Right ventricle myocardium inferior (tissue), 1 donor: ENCODE results near the gene ITGAE. TPM values are rescaled to one million over a fixed set of nuclear protein-coding genes. Genes with fewer than 3 reads are reported as not detected.
A peak's percentile ranks its signal among the peaks of the same experiment; 100 is the strongest.
"Not testable (repeated sequence)": the region's sequence is repeated elsewhere in the genome, so short reads cannot be mapped to it uniquely, and the experiment has no call there.

ENCODE experiments used
- ATAC-seq: fragments of 200-7000 bp; cut with Tn5 transposase; one replicate; pipeline ENCODE4 v1.9.1; 2020; ENCODE audit warnings: mild to moderate bottlenecking, moderate library complexity
- DNase-seq: peaks from one replicate; pipeline ENCODE4 v3.0.0; 2021; ENCODE audit errors: missing footprints
- intact Hi-C: fragments of 100-400 bp; cut with DNase I; formaldehyde crosslinking; loops from one replicate; pipeline ENCODE4 v1.11.0; 2022
- long read RNA-seq: library from polyadenylated mRNA; unstranded; transcript quantifications from one replicate; pipeline ENCODE4 v2.0.0, GENCODE V29; 2021
- total RNA-seq: library from RNA; stranded (reverse); fragmentation: NEBNext Ultra II Directional; extraction: Animal tissue kit (Norgen Biotek cat#: 25700); gene quantifications from one replicate; pipeline ENCODE4 v1.2.1, GENCODE V29; 2021
- donor health status: DM: no; HTN: yes; CAD: no; lungs with severe emphysema.

ITGAE gene, protein sequence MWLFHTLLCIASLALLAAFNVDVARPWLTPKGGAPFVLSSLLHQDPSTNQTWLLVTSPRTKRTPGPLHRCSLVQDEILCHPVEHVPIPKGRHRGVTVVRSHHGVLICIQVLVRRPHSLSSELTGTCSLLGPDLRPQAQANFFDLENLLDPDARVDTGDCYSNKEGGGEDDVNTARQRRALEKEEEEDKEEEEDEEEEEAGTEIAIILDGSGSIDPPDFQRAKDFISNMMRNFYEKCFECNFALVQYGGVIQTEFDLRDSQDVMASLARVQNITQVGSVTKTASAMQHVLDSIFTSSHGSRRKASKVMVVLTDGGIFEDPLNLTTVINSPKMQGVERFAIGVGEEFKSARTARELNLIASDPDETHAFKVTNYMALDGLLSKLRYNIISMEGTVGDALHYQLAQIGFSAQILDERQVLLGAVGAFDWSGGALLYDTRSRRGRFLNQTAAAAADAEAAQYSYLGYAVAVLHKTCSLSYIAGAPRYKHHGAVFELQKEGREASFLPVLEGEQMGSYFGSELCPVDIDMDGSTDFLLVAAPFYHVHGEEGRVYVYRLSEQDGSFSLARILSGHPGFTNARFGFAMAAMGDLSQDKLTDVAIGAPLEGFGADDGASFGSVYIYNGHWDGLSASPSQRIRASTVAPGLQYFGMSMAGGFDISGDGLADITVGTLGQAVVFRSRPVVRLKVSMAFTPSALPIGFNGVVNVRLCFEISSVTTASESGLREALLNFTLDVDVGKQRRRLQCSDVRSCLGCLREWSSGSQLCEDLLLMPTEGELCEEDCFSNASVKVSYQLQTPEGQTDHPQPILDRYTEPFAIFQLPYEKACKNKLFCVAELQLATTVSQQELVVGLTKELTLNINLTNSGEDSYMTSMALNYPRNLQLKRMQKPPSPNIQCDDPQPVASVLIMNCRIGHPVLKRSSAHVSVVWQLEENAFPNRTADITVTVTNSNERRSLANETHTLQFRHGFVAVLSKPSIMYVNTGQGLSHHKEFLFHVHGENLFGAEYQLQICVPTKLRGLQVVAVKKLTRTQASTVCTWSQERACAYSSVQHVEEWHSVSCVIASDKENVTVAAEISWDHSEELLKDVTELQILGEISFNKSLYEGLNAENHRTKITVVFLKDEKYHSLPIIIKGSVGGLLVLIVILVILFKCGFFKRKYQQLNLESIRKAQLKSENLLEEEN
- total RNA-seq = 17.6 TPM
- long read RNA-seq, transcript ITGAE-207 (4 exons, 672 nt) = major isoform, 9 of 10 reads
- long read RNA-seq, partial matches to known transcripts = 1 of 10 reads
- long read RNA-seq, other reads (novel, unspliced or antisense) = 0 of 10 reads

DNA sequence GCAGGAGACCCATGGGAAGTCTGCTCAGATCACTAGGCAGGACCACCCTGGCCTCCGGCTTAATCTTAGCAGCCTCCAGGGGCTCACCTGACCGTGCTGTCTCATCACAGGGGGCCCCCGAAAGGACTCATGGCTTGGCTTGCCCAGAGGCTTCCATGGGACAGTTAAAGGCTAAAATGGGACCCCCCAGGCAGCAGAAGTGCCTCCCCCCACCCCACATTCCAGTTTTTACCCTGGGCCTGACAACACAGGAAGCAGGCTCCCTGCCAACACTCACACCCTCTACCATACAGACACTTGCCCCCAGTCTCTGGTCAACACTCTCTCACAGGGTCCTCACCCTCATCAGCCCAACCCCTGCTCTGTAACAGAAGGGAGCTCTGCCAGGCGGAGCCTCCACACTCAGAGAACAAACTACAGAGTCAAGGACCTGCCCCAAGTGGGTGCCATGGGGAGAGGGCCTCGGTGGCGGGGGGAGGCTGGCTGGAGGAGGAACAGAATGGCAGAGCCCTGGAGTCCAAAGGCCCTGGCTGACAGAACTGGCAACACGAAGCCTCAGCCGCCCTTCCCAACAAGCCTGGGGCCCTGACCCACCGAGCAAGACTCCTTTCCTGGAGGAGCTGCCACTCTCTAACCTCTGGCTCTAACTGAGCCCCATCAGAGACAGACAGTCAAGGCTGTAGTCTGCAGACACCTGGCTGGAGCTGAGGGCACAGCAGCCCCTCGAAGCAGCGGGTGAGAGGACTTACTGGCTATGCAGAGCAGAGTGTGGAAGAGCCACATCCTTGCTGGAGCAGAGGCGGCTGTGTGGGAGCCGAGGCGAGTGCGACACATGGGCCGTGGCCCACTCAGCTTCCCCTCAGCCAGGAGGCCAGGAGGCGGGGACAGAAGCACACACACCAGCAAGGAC, at the start of gene ITGAE:
TSS of gene ITGAE (minus strand) at position 827 of the 910 bp plus-strand sequence. CDS start at position 783, 44 bp downstream.
- intact Hi-C loops = no loop called here
- no peak for ATAC-seq
- no peak for DNase-seq

DNA sequence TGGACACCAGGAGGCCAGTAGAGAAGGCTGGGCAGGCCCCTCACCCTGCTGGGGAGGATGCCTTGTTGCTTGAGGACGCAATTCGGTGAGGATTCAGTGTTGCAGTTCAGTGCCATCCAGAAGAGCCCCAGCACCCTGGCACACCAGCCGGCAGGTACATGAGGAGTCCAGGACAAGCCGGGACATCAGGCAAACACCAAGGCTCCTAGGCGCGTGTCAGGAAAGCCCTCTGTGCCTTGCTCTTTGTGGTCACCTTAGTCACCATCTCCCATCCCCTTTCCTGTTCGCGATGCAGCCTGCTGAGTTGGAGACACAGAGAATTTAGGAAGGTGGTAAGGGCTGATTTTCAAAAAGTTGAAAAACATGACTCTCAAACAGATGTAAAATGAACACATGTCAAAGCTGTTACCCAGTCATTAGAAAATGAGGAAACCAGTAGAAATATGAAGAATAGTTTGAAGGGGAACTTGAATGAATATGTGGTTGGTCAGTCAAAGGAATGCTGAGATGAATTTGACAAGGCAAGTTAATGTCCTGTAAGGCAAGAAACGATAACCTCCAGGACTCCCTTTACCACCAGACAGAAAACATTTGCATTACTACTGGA, 47.3 kb upstream of the ITGAE start:
- DNase-seq (no peak), ATAC-seq (no peak)
- intact Hi-C loops = loop anchor here (5.0 kb wide), 1 partner anchor 111 kb away; no protein-coding TSS in a partner anchor

GRCh38 chr17:3847165-3847670, 46.2 kb upstream of the ITGAE start:
- intact Hi-C loops = loop anchor here (5.0 kb wide), 1 partner anchor 110 kb away; no protein-coding TSS in a partner anchor

GRCh38 chr17:3846437-3847164, 45.6 kb upstream of the ITGAE start:
- no peak for ATAC-seq
- no peak for DNase-seq
- intact Hi-C loops = loop anchor here (5.0 kb wide), 1 partner anchor 109 kb away; no protein-coding TSS in a partner anchor

More at GRCh38 chr17:3847165-3847670, 46.2 kb upstream of the ITGAE start:
- DNase-seq (no peak), ATAC-seq (no peak)

DNA sequence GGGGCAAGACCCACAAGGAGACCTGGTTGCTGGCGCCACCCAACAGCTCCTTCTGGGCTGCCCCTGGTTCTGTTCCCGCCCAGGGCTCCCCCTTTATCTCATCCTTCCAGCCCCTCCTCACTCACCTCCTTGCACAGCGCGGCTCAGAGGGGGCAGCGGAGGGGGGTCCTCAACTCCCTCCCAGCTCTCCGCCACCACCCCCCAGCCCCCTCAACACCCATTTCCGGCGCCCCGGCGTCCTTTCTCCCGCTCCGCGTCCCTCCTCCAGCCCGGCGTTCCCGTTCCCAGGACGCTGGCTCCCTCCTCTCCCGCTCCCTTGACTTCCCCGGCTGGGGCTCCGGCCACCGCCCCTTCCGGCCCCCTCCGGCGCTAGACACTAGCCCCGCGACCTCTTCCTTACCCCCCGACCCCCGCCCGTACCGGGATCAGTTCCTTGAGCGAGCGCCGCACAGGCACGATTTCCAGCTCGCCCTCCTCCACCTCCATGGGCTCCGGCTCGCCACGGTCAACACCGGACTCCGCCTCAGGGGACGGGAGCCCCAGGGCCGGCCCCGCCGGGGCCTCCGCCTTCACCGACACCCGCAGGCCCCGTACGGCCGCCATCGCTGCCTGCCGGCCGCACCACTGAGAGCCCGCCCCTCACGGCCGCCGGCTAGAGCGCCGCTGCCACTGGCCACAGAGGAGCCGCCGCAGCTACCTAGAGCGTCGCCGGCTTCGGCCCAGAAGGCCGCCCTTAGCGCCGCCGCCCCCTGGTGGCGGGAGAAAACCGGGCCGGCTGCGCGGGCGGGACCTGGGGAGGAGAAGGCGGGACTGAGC, 44.8 kb upstream of the ITGAE start, which contains the start of gene NCBP3:
TSS of gene NCBP3 (minus strand) at position 626 of the 816 bp plus-strand sequence. CDS start at position 603, 23 bp downstream.
- ATAC-seq = peak; percentile 99
- DNase-seq = peak; percentile 97
- intact Hi-C loops = loop anchor here (5.0 kb wide), 1 partner anchor 109 kb away; no protein-coding TSS in a partner anchor

- intact Hi-C loops = loop anchor here (5.0 kb wide), 1 partner anchor 108 kb away; no protein-coding TSS in a partner anchor
- DNase-seq = no peak
- ATAC-seq = peak; percentile 1
These were observed 44.3 kb upstream of the ITGAE start for GRCh38 chr17:3845291-3845620.

DNA sequence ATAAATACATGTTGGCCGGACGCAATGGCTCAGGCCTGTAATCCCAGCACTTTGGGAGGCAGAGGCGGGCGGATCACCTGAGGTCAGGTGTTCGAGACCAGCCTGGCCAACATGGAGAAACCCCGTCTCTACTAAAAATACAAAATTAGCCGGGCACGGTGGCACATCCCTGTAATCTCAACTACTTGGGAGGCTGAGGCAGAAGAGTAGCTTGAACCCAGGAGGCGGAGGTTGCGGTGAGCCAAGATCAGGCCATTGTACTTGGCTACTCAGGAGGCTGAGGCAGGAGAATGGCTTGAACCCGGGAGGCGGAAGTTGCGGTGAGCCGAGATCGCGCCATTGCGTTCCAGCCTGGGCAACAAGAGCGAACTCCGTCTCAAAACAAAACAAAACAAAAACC, 43.6 kb upstream of the ITGAE start:
- DNase-seq, ATAC-seq, intact Hi-C loops: not testable (repeated sequence)

GRCh38 chr17:3843935-3844516, 43.0 kb upstream of the ITGAE start:
- no peak for ATAC-seq
- intact Hi-C loops = no loop called here
- DNase-seq = no peak

DNA sequence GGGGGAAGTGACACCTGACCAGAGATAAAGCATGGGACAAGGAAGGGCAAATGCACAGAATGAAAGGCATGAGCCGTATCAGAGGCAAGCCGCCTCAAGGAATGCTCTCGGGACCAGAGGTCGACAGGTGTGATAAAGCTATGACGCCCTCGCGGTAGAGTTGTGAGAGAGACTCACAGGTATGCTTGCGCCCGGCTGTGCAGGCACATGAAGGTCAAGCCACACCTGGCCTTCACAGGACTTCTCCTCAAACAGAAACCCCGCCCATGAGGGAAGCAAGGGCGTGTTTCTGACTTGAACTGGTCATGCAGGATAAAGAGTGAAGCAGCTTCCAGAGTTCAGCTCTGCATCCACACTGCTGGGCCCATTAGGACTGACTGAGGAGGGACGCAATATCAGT, 37.2 kb upstream of the ITGAE start:
- ATAC-seq = no peak
- intact Hi-C loops = no loop called here
- no peak for DNase-seq

DNA sequence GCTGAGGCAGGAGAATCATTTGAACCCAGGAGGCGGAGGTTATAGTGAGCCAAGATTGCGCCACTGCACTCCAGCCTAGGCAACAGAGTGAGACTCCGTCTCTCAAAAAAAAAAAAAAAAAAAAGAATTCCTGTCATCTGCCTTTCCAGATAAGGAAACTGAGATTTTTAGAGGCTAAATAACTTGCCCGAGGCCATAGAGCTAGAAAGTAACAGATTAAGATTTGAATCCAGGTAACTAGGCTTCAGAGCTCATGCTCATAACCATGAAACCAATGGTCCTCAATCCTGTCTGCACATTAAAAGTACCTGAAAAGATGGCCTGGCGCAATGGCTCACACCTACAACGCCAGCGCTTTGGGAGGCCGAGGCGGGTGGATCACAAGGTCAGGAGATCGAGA, 35.6 kb upstream of the ITGAE start:
- DNase-seq (no peak), ATAC-seq (no peak)
- intact Hi-C loops = no loop called here

DNA sequence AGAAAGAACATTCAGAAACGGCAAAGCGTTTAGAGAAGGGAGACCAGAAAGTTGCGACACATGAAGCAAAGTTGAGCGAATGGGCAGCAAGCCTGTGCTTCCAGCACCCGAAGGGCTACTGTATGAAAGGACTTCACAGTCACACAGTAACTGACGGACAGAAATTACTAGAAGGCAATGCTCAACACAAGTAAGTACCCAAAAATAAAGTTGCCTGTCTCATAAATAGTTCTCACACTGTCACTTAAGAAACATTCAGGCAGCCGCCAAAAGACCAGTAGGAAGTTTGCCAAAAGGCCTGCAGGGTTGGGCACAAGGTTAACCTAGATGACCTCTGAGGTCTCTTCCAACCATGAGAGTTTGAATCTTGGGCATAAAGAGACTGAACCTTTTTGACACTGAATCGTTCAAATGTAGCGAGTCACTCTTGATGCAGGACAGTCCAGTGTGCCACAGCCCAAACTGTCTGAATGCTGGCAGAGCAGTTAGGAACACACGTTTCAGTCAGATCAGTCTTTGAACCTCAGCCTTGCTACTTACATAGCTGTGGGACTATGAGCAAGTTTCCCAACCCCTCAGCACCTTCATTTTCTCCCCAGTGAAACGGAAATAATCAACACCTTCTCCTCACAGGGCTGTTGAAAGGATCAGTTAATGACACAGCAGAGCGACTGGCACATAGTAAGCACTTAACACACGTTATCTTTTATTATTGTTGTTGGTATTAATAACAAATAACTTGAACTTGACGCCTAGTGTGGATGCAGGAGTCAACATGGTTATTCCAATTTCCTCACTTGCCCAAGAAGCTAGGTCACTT, 34.6 kb upstream of the ITGAE start:
- no peak for DNase-seq
- ATAC-seq = peak; percentile 68

DNA sequence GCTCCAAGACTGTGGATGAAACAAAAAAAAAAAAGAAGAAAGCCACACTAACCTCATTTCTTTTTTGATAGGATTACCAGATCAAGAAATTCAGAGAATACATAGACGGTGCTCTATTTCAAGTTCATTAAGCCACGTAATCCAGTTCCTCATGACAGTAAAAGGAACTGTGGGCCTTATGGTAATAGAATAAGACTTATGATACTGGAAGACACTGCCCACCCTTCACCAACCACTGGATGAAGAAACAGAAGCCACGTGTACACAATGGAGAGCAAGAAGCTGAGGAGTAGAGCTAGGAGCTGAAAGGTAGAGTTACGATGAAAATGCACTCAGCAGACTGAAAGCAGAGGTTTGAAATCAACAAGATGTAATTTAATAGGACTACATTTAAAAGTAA, 33.8 kb upstream of the ITGAE start:
- no peak for DNase-seq
- intact Hi-C loops = no loop called here
- ATAC-seq = no peak

More for the DNA sequence above, 34.6 kb upstream of the ITGAE start:
- intact Hi-C loops = no loop called here

GRCh38 chr17:3828852-3829232, 27.9 kb upstream of the ITGAE start:
- no peak for DNase-seq
- ATAC-seq = peak; percentile 30
- intact Hi-C loops = loop anchor here (5.0 kb wide), 1 partner anchor 92 kb away; no protein-coding TSS in a partner anchor

GRCh38 chr17:3828151-3828851, 27.3 kb upstream of the ITGAE start:
- DNase-seq (no peak), ATAC-seq (peak; percentile 87)
- intact Hi-C loops = loop anchor here (5.0 kb wide), 1 partner anchor 91 kb away; no protein-coding TSS in a partner anchor
